Tongue (tissue), 2 donors: ENCODE measurements around the gene NKAIN2. TPM values are rescaled to one million over a fixed set of nuclear protein-coding genes. Genes with fewer than 3 reads are reported as not detected.

ENCODE experiments used
- DNase-seq: peaks from one replicate; pipeline ENCODE4 v3.0.0-alpha.2; 2015
- total RNA-seq: library from RNA; depleted of rRNA; stranded (reverse); fragments of >200 nt; gene quantifications from one replicate; pipeline ENCODE4 v1.2.3, GENCODE V29; 2014

Gene NKAIN2
- 1.7 TPM for total RNA-seq

- peak; percentile 16 for DNase-seq
Observed at GRCh38 chr6:123803504-123804013, at the start of gene NKAIN2. Gene NKAIN2 (plus strand): TSS chr6:123803865.

GRCh38 chr6:123759472-123759871, 44.2 kb upstream of the NKAIN2 start:
- DNase-seq: no peak

GRCh38 chr6:123763904-123764303, 39.8 kb upstream of the NKAIN2 start:
- DNase-seq: no peak

GRCh38 chr6:123764722-123765121, 38.9 kb upstream of the NKAIN2 start:
- no peak for DNase-seq

- DNase-seq: no peak
Observed at GRCh38 chr6:123768921-123769320, 34.7 kb upstream of the NKAIN2 start.

GRCh38 chr6:123769431-123769830, 34.2 kb upstream of the NKAIN2 start:
- no peak for DNase-seq

- DNase-seq: no peak
Observed at GRCh38 chr6:123770247-123770949, 33.3 kb upstream of the NKAIN2 start.

- no peak for DNase-seq
Observed at GRCh38 chr6:123771126-123771525, 32.5 kb upstream of the NKAIN2 start.

- peak; percentile 39 for DNase-seq
Observed at GRCh38 chr6:123777563-123777962, 26.1 kb upstream of the NKAIN2 start.

GRCh38 chr6:123780021-123780420, 23.6 kb upstream of the NKAIN2 start:
- DNase-seq: peak; percentile 50

- DNase-seq: no peak
Observed at GRCh38 chr6:123784330-123784729, 19.3 kb upstream of the NKAIN2 start.

GRCh38 chr6:123785039-123785438, 18.6 kb upstream of the NKAIN2 start:
- no peak for DNase-seq

- DNase-seq: no peak
Observed at GRCh38 chr6:123788319-123788718, 15.3 kb upstream of the NKAIN2 start.

- no peak for DNase-seq
Observed at GRCh38 chr6:123794190-123794589, 9.5 kb upstream of the NKAIN2 start.

- no peak for DNase-seq
Observed at GRCh38 chr6:123794799-123795198, 8.9 kb upstream of the NKAIN2 start.

GRCh38 chr6:123801067-123801466, 2.6 kb upstream of the NKAIN2 start:
- no peak for DNase-seq

GRCh38 chr6:123802351-123802696, 1.3 kb upstream of the NKAIN2 start:
- DNase-seq: no peak

- DNase-seq: peak; percentile 92
Observed at GRCh38 chr6:123802697-123803503, 765 bp upstream of the NKAIN2 start.

- DNase-seq: peak; percentile 68
Observed at GRCh38 chr6:123804014-123804786, 535 bp downstream of the NKAIN2 start.

- DNase-seq: no peak
Observed at GRCh38 chr6:123804787-123805540, 1.3 kb downstream of the NKAIN2 start.

- DNase-seq: no peak
Observed at GRCh38 chr6:123805921-123806320, 2.3 kb downstream of the NKAIN2 start.

- no peak for DNase-seq
Observed at GRCh38 chr6:123806561-123806960, 2.9 kb downstream of the NKAIN2 start.
